ENCODE results near the gene NDRG2. TPM values are rescaled to one million over a fixed set of nuclear protein-coding genes. Genes with fewer than 3 reads are reported as not detected.

The NDRG2 gene
- total and polyA plus RNA-seq, 7 donors: 328 to 2,087 (median 762) TPM

- intact Hi-C loops (cut with DNase I): no loop called here
- WGBS, 3 donors: 70 to 76% (median 73%) methylated on average over 4 of the region's 4 CpGs
Measured at GRCh38 chr14:20999591-20999990, 25.3 kb downstream of the NDRG2 start.

GRCh38 chr14:20998674-20999366 is 26.0 kb downstream of the NDRG2 start, which contains the start of gene SLC39A2:
SLC39A2 (plus strand) TSS chr14:20999293; CDS start chr14:20999447, 154 bp downstream.
- intact Hi-C loops (cut with DNase I): no loop called here
- WGBS, 3 donors: 36 to 48% (median 40%) methylated on average over 6 of the region's 6 CpGs
- no peaks in the 10 kb centered on the region for H3K9me3 ChIP-seq
- no peak within 1 kb of the TSS for H3K27ac ChIP-seq
- TF ChIP-seq, protein P1, sequence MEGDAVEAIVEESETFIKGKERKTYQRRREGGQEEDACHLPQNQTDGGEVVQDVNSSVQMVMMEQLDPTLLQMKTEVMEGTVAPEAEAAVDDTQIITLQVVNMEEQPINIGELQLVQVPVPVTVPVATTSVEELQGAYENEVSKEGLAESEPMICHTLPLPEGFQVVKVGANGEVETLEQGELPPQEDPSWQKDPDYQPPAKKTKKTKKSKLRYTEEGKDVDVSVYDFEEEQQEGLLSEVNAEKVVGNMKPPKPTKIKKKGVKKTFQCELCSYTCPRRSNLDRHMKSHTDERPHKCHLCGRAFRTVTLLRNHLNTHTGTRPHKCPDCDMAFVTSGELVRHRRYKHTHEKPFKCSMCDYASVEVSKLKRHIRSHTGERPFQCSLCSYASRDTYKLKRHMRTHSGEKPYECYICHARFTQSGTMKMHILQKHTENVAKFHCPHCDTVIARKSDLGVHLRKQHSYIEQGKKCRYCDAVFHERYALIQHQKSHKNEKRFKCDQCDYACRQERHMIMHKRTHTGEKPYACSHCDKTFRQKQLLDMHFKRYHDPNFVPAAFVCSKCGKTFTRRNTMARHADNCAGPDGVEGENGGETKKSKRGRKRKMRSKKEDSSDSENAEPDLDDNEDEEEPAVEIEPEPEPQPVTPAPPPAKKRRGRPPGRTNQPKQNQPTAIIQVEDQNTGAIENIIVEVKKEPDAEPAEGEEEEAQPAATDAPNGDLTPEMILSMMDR (IDR thresholded peaks at IDR 0.05): no peak
- no peaks in the 10 kb centered on the region for H3K27me3 ChIP-seq (ENCODE audit: insufficient read depth in 3 of 3, low read length in 2 of 3)
- H3K4me1 ChIP-seq: no peaks in the 10 kb centered on the region
- peak; percentile 63 to 75 (median 69) for ATAC-seq
- DNase-seq: peak in 1 of 2 donors; percentile 52
- H3K36me3 ChIP-seq (ENCODE audit: insufficient read depth in 1 of 2, low read depth in 1 of 2): peaks cover 19 to 39% of the 10 kb centered on the region in 2 donors
- no peak within 1 kb of the TSS for H3K4me3 ChIP-seq

More at GRCh38 chr14:20999591-20999990, 25.3 kb downstream of the NDRG2 start:
- TF ChIP-seq, protein P1 (IDR thresholded peaks at IDR 0.05): no peak
- Histone ChIP-seq H3K4me3 (no peak overlapping the region), H3K4me1 (no peaks in the 10 kb centered on the region), H3K36me3 (ENCODE audit: insufficient read depth in 1 of 2, low read depth in 1 of 2) (peaks cover 14 to 31% of the 10 kb centered on the region in 2 donors), H3K27me3 (ENCODE audit: insufficient read depth in 3 of 3, low read length in 2 of 3) (no peaks in the 10 kb centered on the region), H3K27ac (no peak overlapping the region), H3K9me3 (no peaks in the 10 kb centered on the region)
- peak in 1 of 4 donors; percentile 5 for ATAC-seq
- DNase-seq: no peak

DNA sequence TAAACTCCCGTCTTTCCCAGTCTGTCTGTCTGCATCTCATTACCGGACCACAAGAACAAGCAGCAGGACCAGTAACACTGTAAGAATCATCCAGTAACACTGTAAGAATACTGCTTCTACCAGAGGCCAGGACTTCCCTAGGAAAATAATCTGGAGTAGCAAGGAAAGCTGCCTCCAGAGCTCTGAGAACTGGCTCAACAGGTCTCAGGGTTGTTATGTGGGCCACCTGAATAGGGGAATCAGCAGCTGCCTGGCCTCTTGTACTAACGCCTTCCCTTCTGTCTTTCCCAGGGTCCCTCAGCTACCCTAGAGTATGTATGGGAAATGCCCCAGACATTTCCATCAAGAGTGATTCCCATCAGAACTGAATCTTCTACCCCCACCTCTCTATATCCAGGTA is 26.7 kb downstream of the NDRG2 start:
- no peaks in the 10 kb centered on the region for H3K4me1 ChIP-seq
- intact Hi-C loops (cut with DNase I): no loop called here
- H3K4me3 ChIP-seq: no peak overlapping the region
- ATAC-seq (no peak), DNase-seq (no peak)
- WGBS, 3 donors: 67 to 77% (median 75%) methylated on average over 3 of the region's 3 CpGs
- H3K27ac ChIP-seq: no peak overlapping the region
- TF ChIP-seq, protein P1 (IDR thresholded peaks at IDR 0.05): no peak
- H3K9me3 ChIP-seq: no peaks in the 10 kb centered on the region
- no peaks in the 10 kb centered on the region for H3K27me3 ChIP-seq (ENCODE audit: insufficient read depth in 3 of 3, low read length in 2 of 3)
- H3K36me3 ChIP-seq (ENCODE audit: insufficient read depth in 1 of 2, low read depth in 1 of 2): peaks cover 22 to 46% of the 10 kb centered on the region in 2 donors

DNA sequence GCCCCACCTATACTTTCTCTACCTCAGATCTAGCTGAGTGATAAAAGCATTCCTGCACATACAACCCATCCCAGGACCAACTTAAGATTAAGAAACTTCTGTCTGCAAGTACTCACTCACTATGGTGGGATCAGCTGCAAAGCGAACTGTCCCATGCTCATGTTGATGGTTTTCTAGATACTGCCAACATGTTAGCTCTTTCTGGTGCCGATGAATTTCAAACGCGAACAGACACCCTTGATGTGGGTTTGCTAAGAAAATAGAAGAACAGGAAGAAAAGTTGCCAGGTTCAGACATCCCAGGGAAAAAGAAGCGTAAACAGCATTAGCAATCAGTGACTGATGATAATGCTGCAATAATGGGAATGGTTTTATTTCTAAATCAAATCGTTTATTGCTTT is 27.3 kb downstream of the NDRG2 start:
- H3K4me3 ChIP-seq: no peak overlapping the region
- WGBS, 3 donors: 78 to 83% (median 82%) methylated on average over 6 of the region's 6 CpGs
- TF ChIP-seq, protein P1 (IDR thresholded peaks at IDR 0.05): no peak
- H3K36me3 ChIP-seq (ENCODE audit: insufficient read depth in 1 of 2, low read depth in 1 of 2): peaks cover 24 to 52% of the 10 kb centered on the region in 2 donors
- H3K27ac ChIP-seq: no peak overlapping the region
- ATAC-seq (no peak), DNase-seq (no peak)
- no peaks in the 10 kb centered on the region for H3K9me3 ChIP-seq
- intact Hi-C loops (cut with DNase I): no loop called here
- no peaks in the 10 kb centered on the region for H3K4me1 ChIP-seq
- H3K27me3 ChIP-seq (ENCODE audit: insufficient read depth in 3 of 3, low read length in 2 of 3): no peaks in the 10 kb centered on the region

Data from psoas muscle (tissue), 8 donors.